ENCODE results near the gene LRCH3.

GRCh38 chr3:197830308-197830966 is 39.4 kb downstream of the LRCH3 start:
- TF ChIP-seq EZH2 (optimal IDR thresholded peaks at IDR 0.05; ENCODE audit: low read depth, low read length) (no peak), CTCF (IDR thresholded peaks at IDR 0.05; ENCODE audit: low read length) (no peak), EZH2phosphoT487 (IDR thresholded peaks at IDR 0.05; ENCODE audit: low read length) (no peak)
